Karpas-422 (cell line): ENCODE measurements around the gene HMGXB3. TPM values are rescaled to one million over a fixed set of nuclear protein-coding genes. Genes with fewer than 3 reads are reported as not detected.
A peak's percentile ranks its signal among the peaks of the same experiment; 100 is the strongest.

ENCODE experiments used
- DNase-seq: peaks from one replicate; pipeline ENCODE4 v3.0.0-alpha.2; 2015
- H2AFZ ChIP-seq: fragments of 200-600 bp; sonication (generic); 2 replicates; pipeline ENCODE4 v1.6.1; 2014; ENCODE audit warnings: antibody characterized with exemption, low read length, mixed read lengths
- H3K27ac ChIP-seq: fragments of 200-600 bp; sonication (generic); 2 replicates; pipeline ENCODE4 v1.5.1; 2014; ENCODE audit warnings: mild to moderate bottlenecking, low read length, moderate library complexity
- H3K27me3 ChIP-seq: fragments of 200-600 bp; sonication (generic); 2 replicates; pipeline ENCODE4 v1.6.1; 2014; ENCODE audit warnings: low read length, mixed read lengths
- H3K36me3 ChIP-seq: fragments of 200-600 bp; sonication (generic); 2 replicates; pipeline ENCODE4 v1.6.1; 2014; ENCODE audit warnings: low read length, mixed read lengths; ENCODE audit not compliant: insufficient read depth
- H3K4me1 ChIP-seq: fragments of 200-600 bp; sonication (generic); 2 replicates; pipeline ENCODE4 v1.6.1; 2014; ENCODE audit warnings: mild to moderate bottlenecking, low read length, mixed read lengths
- H3K4me2 ChIP-seq: fragments of 200-600 bp; sonication (generic); 2 replicates; pipeline ENCODE4 v1.6.1; 2014; ENCODE audit warnings: low read length, low read depth, mild to moderate bottlenecking; ENCODE audit not compliant: poor library complexity, severe bottlenecking
- H3K4me3 ChIP-seq: fragments of 200-600 bp; sonication (generic); 2 replicates; pipeline ENCODE4 v1.5.1; 2014; ENCODE audit warnings: mild to moderate bottlenecking, antibody characterized with exemption, low read length, mixed read lengths
- H3K79me2 ChIP-seq: fragments of 200-600 bp; sonication (generic); 2 replicates; pipeline ENCODE4 v1.6.1; 2014; ENCODE audit warnings: mild to moderate bottlenecking, low read length, mixed read lengths
- H3K9ac ChIP-seq: fragments of 200-600 bp; sonication (generic); 2 replicates; pipeline ENCODE4 v1.6.0; 2014; ENCODE audit warnings: low read length
- H3K9me2 ChIP-seq: fragments of 200-600 bp; sonication (generic), shearing (Covaris generic); replicated peaks from 2 replicates; pipeline ENCODE4 v1.6.0; 2014; ENCODE audit warnings: mild to moderate bottlenecking, low read length, moderate library complexity; ENCODE audit not compliant: insufficient read depth
- H3K9me3 ChIP-seq: fragments of 300-700, 200-600 bp; sonication (generic); 2 replicates; pipeline ENCODE4 v1.6.1; 2014; ENCODE audit warnings: low read length, mixed read lengths
- H4K20me1 ChIP-seq: fragments of 200-600 bp; sonication (generic); 2 replicates; pipeline ENCODE4 v1.6.1; 2014; ENCODE audit warnings: mild to moderate bottlenecking, antibody characterized with exemption, low read length, low read depth; ENCODE audit not compliant: insufficient read depth
- total RNA-seq: library from RNA; depleted of rRNA; stranded (reverse); fragments of >200 nt; shearing (Covaris generic); gene quantifications from 2 replicates; pipeline ENCODE4 v1.2.3, GENCODE V29; 2014; ENCODE audit warnings: low replicate concordance

HMGXB3 gene
- total RNA-seq, 1 experiment from 2014 or later = 25.0 TPM

GRCh38 chr5:149996205-149996890, 4.2 kb upstream of the HMGXB3 start:
- Histone ChIP-seq H3K9me3 (no peaks in the 10 kb centered on the region), H3K4me1 (peaks cover 10% of the 10 kb centered on the region), H3K4me2 (no peak overlapping the region), H3K36me3 (no peaks in the 10 kb centered on the region), H3K27ac (no peak overlapping the region), H3K4me3 (no peak overlapping the region), H3K79me2 (peaks cover 11% of the 10 kb centered on the region), H4K20me1 (peaks cover 3% of the 10 kb centered on the region; the same call in 1 of the 2 replicates), H3K9me2 (no peaks in the 10 kb centered on the region), H2AFZ (no peak overlapping the region), H3K9ac (no peak overlapping the region), H3K27me3 (no peaks in the 10 kb centered on the region)
- no peak for DNase-seq

GRCh38 chr5:149998281-149998680, 2.3 kb upstream of the HMGXB3 start:
- Histone ChIP-seq H3K9me3 (no peaks in the 10 kb centered on the region), H4K20me1 (peaks cover 15% of the 10 kb centered on the region; the same call in 1 of the 2 replicates), H3K79me2 (peaks cover 30% of the 10 kb centered on the region), H3K9ac (no peak overlapping the region), H3K9me2 (no peaks in the 10 kb centered on the region), H3K4me1 (peaks cover 24% of the 10 kb centered on the region), H3K4me2 (no peak overlapping the region), H3K27ac (no peak overlapping the region), H3K27me3 (no peaks in the 10 kb centered on the region), H3K4me3 (no peak overlapping the region), H2AFZ (no peak overlapping the region), H3K36me3 (no peaks in the 10 kb centered on the region)
- no peak for DNase-seq

- Histone ChIP-seq H3K4me3 (peak overlapping the region; percentile 83), H3K9ac (peak overlapping the region; percentile 96), H3K27me3 (no peaks in the 10 kb centered on the region), H3K4me2 (peak overlapping the region; percentile 93), H3K4me1 (peaks cover 24% of the 10 kb centered on the region), H3K36me3 (no peaks in the 10 kb centered on the region), H4K20me1 (peaks cover 18% of the 10 kb centered on the region), H3K27ac (peak overlapping the region; percentile 43; the same call in 1 of the 2 replicates), H3K9me2 (no peaks in the 10 kb centered on the region), H3K79me2 (peaks cover 40% of the 10 kb centered on the region), H2AFZ (peak overlapping the region; percentile 46; the same call in 1 of the 2 replicates), H3K9me3 (no peaks in the 10 kb centered on the region)
- DNase-seq = peak; percentile 51
Measured at GRCh38 chr5:149999359-149999758, 1.2 kb upstream of the HMGXB3 start.

GRCh38 chr5:149999866-150000255, 678 bp upstream of the HMGXB3 start:
- DNase-seq = no peak
- H3K4me1 ChIP-seq = peaks cover 24% of the 10 kb centered on the region
- H3K4me2 ChIP-seq = peak overlapping the region; percentile 93
- H3K79me2 ChIP-seq = peaks cover 45% of the 10 kb centered on the region
- peaks cover 23% of the 10 kb centered on the region for H4K20me1 ChIP-seq
- no peaks in the 10 kb centered on the region for H3K9me3 ChIP-seq
- H3K9me2 ChIP-seq = no peaks in the 10 kb centered on the region
- peak overlapping the region; percentile 46; the same call in 1 of the 2 replicates for H2AFZ ChIP-seq
- peaks cover 5% of the 10 kb centered on the region; the same call in 1 of the 2 replicates for H3K36me3 ChIP-seq
- peak overlapping the region; percentile 83 for H3K4me3 ChIP-seq
- H3K27me3 ChIP-seq = no peaks in the 10 kb centered on the region
- H3K9ac ChIP-seq = peak overlapping the region; percentile 96
- H3K27ac ChIP-seq = peak overlapping the region; percentile 43

GRCh38 chr5:150000990-150001659, 586 bp downstream of the HMGXB3 start:
- peaks cover 27% of the 10 kb centered on the region for H4K20me1 ChIP-seq
- peaks cover 8% of the 10 kb centered on the region; the same call in 1 of the 2 replicates for H3K36me3 ChIP-seq
- H3K9ac ChIP-seq = peak overlapping the region; percentile 96
- H3K9me3 ChIP-seq = no peaks in the 10 kb centered on the region
- H3K4me2 ChIP-seq = peak overlapping the region; percentile 93
- no peak overlapping the region for H2AFZ ChIP-seq
- H3K9me2 ChIP-seq = no peaks in the 10 kb centered on the region
- peak overlapping the region; percentile 83 for H3K4me3 ChIP-seq
- no peaks in the 10 kb centered on the region for H3K27me3 ChIP-seq
- H3K4me1 ChIP-seq = peaks cover 24% of the 10 kb centered on the region
- H3K27ac ChIP-seq = peak overlapping the region; percentile 59
- peaks cover 54% of the 10 kb centered on the region for H3K79me2 ChIP-seq
- peak; percentile 71 for DNase-seq

- H3K4me3 ChIP-seq = peak overlapping the region; percentile 83
Measured at GRCh38 chr5:150001660-150002486, 1.3 kb downstream of the HMGXB3 start.

GRCh38 chr5:150006318-150006717, 5.8 kb downstream of the HMGXB3 start:
- DNase-seq = no peak
- Histone ChIP-seq H4K20me1 (peaks cover 24% of the 10 kb centered on the region), H3K4me1 (peaks cover 13% of the 10 kb centered on the region), H3K27me3 (no peaks in the 10 kb centered on the region), H3K27ac (no peak overlapping the region), H3K4me3 (no peak overlapping the region), H2AFZ (no peak overlapping the region), H3K9me2 (no peaks in the 10 kb centered on the region), H3K9me3 (no peaks in the 10 kb centered on the region), H3K36me3 (peaks cover 56% of the 10 kb centered on the region), H3K4me2 (no peak overlapping the region), H3K9ac (no peak overlapping the region), H3K79me2 (peaks cover 93% of the 10 kb centered on the region)

More at GRCh38 chr5:150001660-150002486, 1.3 kb downstream of the HMGXB3 start:
- Histone ChIP-seq H3K36me3 (peaks cover 16% of the 10 kb centered on the region; the same call in 1 of the 2 replicates), H3K9me3 (no peaks in the 10 kb centered on the region), H2AFZ (no peak overlapping the region), H3K4me1 (peaks cover 24% of the 10 kb centered on the region), H3K9ac (peak overlapping the region; percentile 96), H3K27me3 (no peaks in the 10 kb centered on the region), H3K9me2 (no peaks in the 10 kb centered on the region), H3K4me2 (peak overlapping the region; percentile 93), H3K27ac (0 out of 2 replicates have a peak overlapping the region, but pooled peaks have one; percentile 59), H4K20me1 (peaks cover 27% of the 10 kb centered on the region), H3K79me2 (peaks cover 61% of the 10 kb centered on the region)
- DNase-seq = peak; percentile 88
